Neural progenitor cell (in vitro differentiated cells): ENCODE results near the gene UBB. TPM values are rescaled to one million over a fixed set of nuclear protein-coding genes. Genes with fewer than 3 reads are reported as not detected.
"Not testable (repeated sequence)": the region's sequence is repeated elsewhere in the genome, so short reads cannot be mapped to it uniquely, and the experiment has no call there.

Source experiments
- DNase-seq: peaks from one replicate; pipeline ENCODE4 v3.0.0-alpha.2; 2016; ENCODE audit warnings: low spot score
- H2AFZ ChIP-seq: fragments of 200-600 bp; sonication (generic); replicated peaks from 2 replicates; pipeline ENCODE4 v1.6.1; 2016; ENCODE audit warnings: antibody characterized with exemption
- H3F3A ChIP-seq: fragments of 200-600 bp; sonication (generic); 2 replicates; pipeline ENCODE4 v1.6.1; 2016; ENCODE audit warnings: antibody characterized with exemption, low read depth
- H3K27ac ChIP-seq: fragments of 200-600 bp; sonication (generic); 2 replicates; pipeline ENCODE4 v1.5.1; 2016; ENCODE audit warnings: mild to moderate bottlenecking
- H3K27me3 ChIP-seq: fragments of 200-600 bp; sonication (generic); 2 replicates; pipeline ENCODE4 v1.6.1; 2016; ENCODE audit warnings: mild to moderate bottlenecking, moderate library complexity
- H3K36me3 ChIP-seq: fragments of 200-600 bp; sonication (generic); 2 replicates; pipeline ENCODE4 v1.5.1; 2016
- H3K4me1 ChIP-seq: fragments of 200-600 bp; sonication (generic); 2 replicates; pipeline ENCODE4 v1.6.1; 2016; ENCODE audit warnings: mixed run types
- H3K4me2 ChIP-seq: fragments of 200-600 bp; sonication (generic); 2 replicates; pipeline ENCODE4 v1.6.1; 2016
- H3K4me3 ChIP-seq: fragments of 200-600 bp; sonication (generic); 2 replicates; pipeline ENCODE4 v1.5.1; 2016
- H3K79me2 ChIP-seq: fragments of 200-600 bp; sonication (generic); 2 replicates; pipeline ENCODE4 v1.6.1; 2016; ENCODE audit warnings: low read depth
- H3K9ac ChIP-seq: fragments of 200-600 bp; sonication (generic); 2 replicates; pipeline ENCODE4 v1.6.1; 2016
- H3K9me3 ChIP-seq: fragments of 200-600 bp; sonication (generic); 2 replicates; pipeline ENCODE4 v1.5.1; 2016; ENCODE audit warnings: low read depth
- H4K20me1 ChIP-seq: fragments of 200-600 bp; sonication (generic); 2 replicates; pipeline ENCODE4 v1.6.1; 2016; ENCODE audit warnings: low read depth
- H3K27ac Mint-ChIP-seq: 3 replicates; pipeline ENCODE4 v1.8.0; 2021; ENCODE audit warnings: mixed read lengths
- H3K27me3 Mint-ChIP-seq: 2 replicates; pipeline ENCODE4 v1.8.0; 2022; ENCODE audit warnings: low read depth, mild to moderate bottlenecking, inconsistent platforms, moderate library complexity, mixed read lengths; ENCODE audit not compliant: insufficient read depth
- H3K36me3 Mint-ChIP-seq: 3 replicates; pipeline ENCODE4 v1.8.0; 2021; ENCODE audit warnings: mixed read lengths
- H3K4me1 Mint-ChIP-seq: 3 replicates; pipeline ENCODE4 v1.8.0; 2021; ENCODE audit warnings: mixed read lengths
- H3K4me3 Mint-ChIP-seq: 3 replicates; pipeline ENCODE4 v1.8.0; 2021; ENCODE audit warnings: mild to moderate bottlenecking, moderate library complexity, mixed read lengths
- H3K9me3 Mint-ChIP-seq: 3 replicates; pipeline ENCODE4 v1.8.0; 2020; ENCODE audit warnings: mixed read lengths
- CTCF ChIP-seq: fragments of 200-600 bp; sonication (generic); IDR thresholded peaks from 2 replicates; pipeline ENCODE4 v1.5.1; 2017; ENCODE audit warnings: antibody characterized with exemption, mild to moderate bottlenecking
- EZH2 ChIP-seq: fragments of 200-600 bp; sonication (generic); IDR thresholded peaks from 2 replicates; pipeline ENCODE4 v1.6.1; 2017; ENCODE audit warnings: antibody characterized with exemption, mild to moderate bottlenecking, moderate library complexity
- EZH2phosphoT487 ChIP-seq: fragments of 200-600 bp; sonication (generic); IDR thresholded peaks from 2 replicates; pipeline ENCODE4 v1.6.1; 2017; ENCODE audit warnings: antibody characterized with exemption
- total RNA-seq: library from RNA; depleted of rRNA; stranded (reverse); fragments of >200 nt; gene quantifications from 2 replicates; pipeline ENCODE4 v1.2.3, GENCODE V29; 2015; ENCODE audit warnings: low replicate concordance

The UBB gene
- total RNA-seq, 1 donor from 2014 or later = 1,249 TPM

- Histone ChIP-seq H3K4me3 (no peak overlapping the region), H3K9me3 (no peaks in the 10 kb centered on the region), H3K9ac (no peak overlapping the region), H2AFZ (no peak overlapping the region), H4K20me1 (peaks cover 38% of the 10 kb centered on the region), H3F3A (peaks cover 79% of the 10 kb centered on the region), H3K36me3 (peaks cover 5% of the 10 kb centered on the region), H3K27me3 (no peaks in the 10 kb centered on the region), H3K4me1 (peaks cover 21% of the 10 kb centered on the region), H3K27ac (no peak overlapping the region), H3K4me2 (peak overlapping the region; percentile 78), H3K79me2 (peaks cover 31% of the 10 kb centered on the region)
- TF ChIP-seq EZH2 = no peak
- no peak for TF ChIP-seq CTCF
- no peak for TF ChIP-seq EZH2phosphoT487
- Mint-ChIP-seq H3K36me3 (peaks cover 24% of the 10 kb centered on the region), H3K9me3 (peaks cover 8% of the 10 kb centered on the region), H3K4me3 (peak overlapping the region; percentile 65), H3K4me1 (peaks cover 37% of the 10 kb centered on the region), H3K27ac (no peak overlapping the region), H3K27me3 (peaks cover 18% of the 10 kb centered on the region)
- DNase-seq = no peak
These were observed 2.9 kb downstream of the UBB start for GRCh38 chr17:16383772-16384287.

- H3K4me1 ChIP-seq = peaks cover 21% of the 10 kb centered on the region
- H3F3A ChIP-seq = peaks cover 72% of the 10 kb centered on the region
- H3K4me2 ChIP-seq = no peak overlapping the region
- no peak overlapping the region for H3K4me3 ChIP-seq
- peaks cover 24% of the 10 kb centered on the region for H3K36me3 Mint-ChIP-seq
- peaks cover 37% of the 10 kb centered on the region for H3K4me1 Mint-ChIP-seq
- H3K9ac ChIP-seq = no peak overlapping the region
- peaks cover 31% of the 10 kb centered on the region for H3K79me2 ChIP-seq
- H3K27me3 Mint-ChIP-seq = peaks cover 18% of the 10 kb centered on the region
- peaks cover 5% of the 10 kb centered on the region for H3K36me3 ChIP-seq
- no peak for DNase-seq
- no peak overlapping the region for H3K4me3 Mint-ChIP-seq
- peaks cover 8% of the 10 kb centered on the region for H3K9me3 Mint-ChIP-seq
- TF ChIP-seq CTCF (no peak), EZH2phosphoT487 (no peak), EZH2 (no peak)
- H3K27ac ChIP-seq = no peak overlapping the region
- H3K27me3 ChIP-seq = no peaks in the 10 kb centered on the region
- peaks cover 38% of the 10 kb centered on the region for H4K20me1 ChIP-seq
- no peaks in the 10 kb centered on the region for H3K9me3 ChIP-seq
- no peak overlapping the region for H3K27ac Mint-ChIP-seq
- no peak overlapping the region for H2AFZ ChIP-seq
These were observed 3.7 kb downstream of the UBB start for GRCh38 chr17:16384557-16384956.

- H3K27ac Mint-ChIP-seq, H3K27ac ChIP-seq, H3K9me3 ChIP-seq, H3K36me3 ChIP-seq, H3K27me3 ChIP-seq, H3K9me3 Mint-ChIP-seq, H3K9ac ChIP-seq: not testable (repeated sequence)
- Histone ChIP-seq H3K4me2 (peak overlapping the region; percentile 69), H3K79me2 (peaks cover 29% of the 10 kb centered on the region), H3K4me1 (peaks cover 18% of the 10 kb centered on the region), H2AFZ (peak overlapping the region; percentile 81), H3K4me3 (peak overlapping the region; percentile 53), H3F3A (peaks cover 64% of the 10 kb centered on the region), H4K20me1 (peaks cover 38% of the 10 kb centered on the region)
- Mint-ChIP-seq H3K36me3 (peaks cover 21% of the 10 kb centered on the region), H3K4me1 (peaks cover 31% of the 10 kb centered on the region), H3K4me3 (peak overlapping the region; percentile 92), H3K27me3 (peaks cover 18% of the 10 kb centered on the region)
- DNase-seq = peak; percentile 25
These were observed 5.2 kb downstream of the UBB start for GRCh38 chr17:16386126-16386507.

- TF ChIP-seq EZH2phosphoT487 = no peak
- no peak for TF ChIP-seq CTCF
- TF ChIP-seq EZH2 = no peak
- Mint-ChIP-seq H3K9me3 (no peaks in the 10 kb centered on the region), H3K27me3 (peaks cover 6% of the 10 kb centered on the region), H3K4me1 (peaks cover 7% of the 10 kb centered on the region), H3K36me3 (no peaks in the 10 kb centered on the region), H3K27ac (no peak overlapping the region), H3K4me3 (no peak overlapping the region)
- no peaks in the 10 kb centered on the region for H3K79me2 ChIP-seq
- no peak overlapping the region for H3K4me2 ChIP-seq
- H3K9me3 ChIP-seq = no peaks in the 10 kb centered on the region
- no peaks in the 10 kb centered on the region for H3K36me3 ChIP-seq
- no peaks in the 10 kb centered on the region for H4K20me1 ChIP-seq
- no peaks in the 10 kb centered on the region for H3K27me3 ChIP-seq
- H3K4me3 ChIP-seq = no peak overlapping the region
- no peak overlapping the region for H3K27ac ChIP-seq
- H3K4me1 ChIP-seq = no peaks in the 10 kb centered on the region
- H3F3A ChIP-seq = peaks cover 20% of the 10 kb centered on the region
- H3K9ac ChIP-seq = no peak overlapping the region
- no peak for DNase-seq
- no peak overlapping the region for H2AFZ ChIP-seq
These were observed 10.6 kb downstream of the UBB start for GRCh38 chr17:16391451-16391850.

GRCh38 chr17:16392491-16392890 lies 11.6 kb downstream of the UBB start:
- not testable (repeated sequence) for H3K4me1 ChIP-seq, H3K4me2 ChIP-seq, H3K9me3 ChIP-seq, H3K9me3 Mint-ChIP-seq, H3K27ac Mint-ChIP-seq, H3K27me3 Mint-ChIP-seq, H3F3A ChIP-seq, H3K36me3 Mint-ChIP-seq, H3K79me2 ChIP-seq, H2AFZ ChIP-seq, H3K27ac ChIP-seq, H3K4me1 Mint-ChIP-seq, H4K20me1 ChIP-seq, H3K36me3 ChIP-seq, H3K4me3 Mint-ChIP-seq, H3K4me3 ChIP-seq, H3K9ac ChIP-seq, DNase-seq, H3K27me3 ChIP-seq

GRCh38 chr17:16395887-16396286 lies 15.0 kb downstream of the UBB start:
- not testable (repeated sequence) for H3K27me3 Mint-ChIP-seq, H3K36me3 Mint-ChIP-seq, H3K27me3 ChIP-seq, DNase-seq, H3K9me3 Mint-ChIP-seq, H3K4me3 ChIP-seq, H3K36me3 ChIP-seq, H3F3A ChIP-seq, H3K27ac ChIP-seq, H4K20me1 ChIP-seq, H3K4me3 Mint-ChIP-seq, H3K9me3 ChIP-seq, H3K79me2 ChIP-seq, H3K27ac Mint-ChIP-seq, H3K4me1 ChIP-seq, H3K4me1 Mint-ChIP-seq, H3K4me2 ChIP-seq, H2AFZ ChIP-seq
- H3K9ac ChIP-seq = peak overlapping the region; percentile 8
